ENCODE measurements around the gene BCL11A. TPM values are rescaled to one million over a fixed set of nuclear protein-coding genes. Genes with fewer than 3 reads are reported as not detected.

BCL11A gene
- total RNA-seq, 2 experiments from 2014 or later = 0.03 TPM; not detected in 1

GRCh38 chr2:60485550-60485949 is 67.9 kb downstream of the BCL11A start:
- ChIA-PET CTCF (no interaction called here), POLR2A (no interaction called here)
- no peak for DNase-seq
- no peaks in the 10 kb centered on the region for H3K9me3 Mint-ChIP-seq (ENCODE audit: insufficient read depth)
- H3K4me3 Mint-ChIP-seq = no peak overlapping the region
- H3K27me3 Mint-ChIP-seq (ENCODE audit: low read depth) = peaks cover 27% of the 10 kb centered on the region
- peaks cover 2% of the 10 kb centered on the region for H3K4me1 Mint-ChIP-seq (ENCODE audit: low read depth)
- no peak overlapping the region for H3K27ac Mint-ChIP-seq
- no peak for ATAC-seq
- H3K36me3 Mint-ChIP-seq (ENCODE audit: low read depth) = no peaks in the 10 kb centered on the region

DNA sequence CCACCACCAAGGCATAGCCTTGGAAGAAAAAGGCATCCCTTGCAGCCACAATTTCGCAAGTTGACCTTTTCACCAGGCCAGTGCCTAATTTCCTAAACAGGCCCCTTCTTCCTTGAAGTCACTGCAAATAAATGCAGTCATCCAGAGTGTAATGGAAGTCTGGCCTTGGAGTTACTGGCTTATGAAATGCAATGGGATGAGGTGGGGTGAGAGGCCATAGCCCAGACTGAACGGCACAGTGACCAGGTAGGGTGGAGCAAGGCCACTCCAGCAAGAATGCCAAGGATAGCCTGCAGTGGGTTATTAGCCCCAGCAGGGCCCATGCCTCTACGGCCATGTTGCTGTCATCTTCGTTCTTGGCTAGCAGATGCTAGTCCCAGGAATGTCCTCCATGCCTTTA is 68.4 kb downstream of the BCL11A start:
- H3K4me3 Mint-ChIP-seq = no peak overlapping the region
- ATAC-seq (no peak), DNase-seq (no peak)
- CTCF ChIA-PET = no interaction called here
- no peaks in the 10 kb centered on the region for H3K36me3 Mint-ChIP-seq (ENCODE audit: low read depth)
- POLR2A ChIA-PET = no interaction called here
- no peak overlapping the region for H3K27ac Mint-ChIP-seq
- peaks cover 24% of the 10 kb centered on the region for H3K27me3 Mint-ChIP-seq (ENCODE audit: low read depth)
- H3K9me3 Mint-ChIP-seq (ENCODE audit: insufficient read depth) = no peaks in the 10 kb centered on the region
- peaks cover 2% of the 10 kb centered on the region for H3K4me1 Mint-ChIP-seq (ENCODE audit: low read depth)

GRCh38 chr2:60484133-60484645 is 69.3 kb downstream of the BCL11A start:
- no peak overlapping the region for H3K27ac Mint-ChIP-seq
- ATAC-seq (no peak), DNase-seq (no peak)
- H3K27me3 Mint-ChIP-seq (ENCODE audit: low read depth) = peaks cover 24% of the 10 kb centered on the region
- H3K36me3 Mint-ChIP-seq (ENCODE audit: low read depth) = no peaks in the 10 kb centered on the region
- H3K4me1 Mint-ChIP-seq (ENCODE audit: low read depth) = peaks cover 2% of the 10 kb centered on the region
- POLR2A ChIA-PET = no interaction called here
- no peaks in the 10 kb centered on the region for H3K9me3 Mint-ChIP-seq (ENCODE audit: insufficient read depth)
- H3K4me3 Mint-ChIP-seq = no peak overlapping the region
- CTCF ChIA-PET = no interaction called here

DNA sequence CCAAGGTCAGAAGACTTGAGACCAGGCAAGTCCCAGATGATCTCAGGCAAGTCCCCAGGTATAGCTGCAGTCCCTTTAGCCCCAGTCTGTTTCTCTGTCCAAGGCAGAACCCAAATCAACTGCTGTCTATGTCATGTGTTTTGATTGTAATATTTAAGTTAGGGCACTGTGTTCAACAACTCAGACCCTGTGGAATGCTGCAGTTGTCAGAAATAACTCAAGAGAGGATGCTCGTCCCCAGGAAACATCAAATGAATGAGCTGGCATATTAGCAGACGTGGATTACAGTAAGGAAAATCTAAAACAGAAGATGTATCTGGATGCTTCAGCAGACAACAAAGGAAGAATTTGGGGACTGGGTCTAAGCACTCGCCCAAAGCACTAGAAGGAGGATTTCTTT is 70.1 kb downstream of the BCL11A start:
- H3K4me3 Mint-ChIP-seq = no peak overlapping the region
- H3K27ac Mint-ChIP-seq = no peak overlapping the region
- no peak for ATAC-seq
- ChIA-PET CTCF (no interaction called here), POLR2A (no interaction called here)
- H3K27me3 Mint-ChIP-seq (ENCODE audit: low read depth) = peaks cover 24% of the 10 kb centered on the region
- DNase-seq = no peak
- no peaks in the 10 kb centered on the region for H3K9me3 Mint-ChIP-seq (ENCODE audit: insufficient read depth)
- peaks cover 2% of the 10 kb centered on the region for H3K4me1 Mint-ChIP-seq (ENCODE audit: low read depth)
- H3K36me3 Mint-ChIP-seq (ENCODE audit: low read depth) = no peaks in the 10 kb centered on the region

GRCh38 chr2:60482222-60482621 is 71.2 kb downstream of the BCL11A start:
- no peak overlapping the region for H3K4me3 Mint-ChIP-seq
- no peak overlapping the region for H3K27ac Mint-ChIP-seq
- POLR2A ChIA-PET = interaction anchor here (0.6 kb wide), 1 partner anchor 1448 kb away, joined by 3 read pairs; no protein-coding TSS in a partner anchor
- H3K4me1 Mint-ChIP-seq (ENCODE audit: low read depth) = peaks cover 2% of the 10 kb centered on the region
- H3K36me3 Mint-ChIP-seq (ENCODE audit: low read depth) = no peaks in the 10 kb centered on the region
- CTCF ChIA-PET = no interaction called here
- DNase-seq (no peak), ATAC-seq (no peak)
- peaks cover 24% of the 10 kb centered on the region for H3K27me3 Mint-ChIP-seq (ENCODE audit: low read depth)
- no peaks in the 10 kb centered on the region for H3K9me3 Mint-ChIP-seq (ENCODE audit: insufficient read depth)

DNA sequence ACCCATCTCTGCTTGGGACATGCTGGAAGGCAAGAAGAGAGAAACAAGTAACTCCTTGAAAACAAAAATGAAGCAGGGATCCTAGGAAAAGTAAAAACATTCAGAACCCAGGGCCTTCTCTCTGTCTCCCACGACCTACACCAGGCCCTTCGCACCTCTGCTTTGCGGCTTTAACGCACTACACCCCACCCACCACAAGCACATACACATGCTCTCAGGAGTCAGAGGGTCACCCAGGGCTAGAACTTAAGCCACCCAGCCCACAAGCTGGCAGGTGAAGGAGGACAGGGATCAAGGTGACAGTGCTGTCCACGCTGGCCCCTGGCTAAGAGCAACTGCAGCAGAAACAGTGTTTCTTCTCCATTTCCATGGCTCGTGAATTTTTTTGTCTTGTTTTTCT is 72.2 kb downstream of the BCL11A start:
- no peak for ATAC-seq
- CTCF ChIA-PET = no interaction called here
- no peak for DNase-seq
- Mint-ChIP-seq H3K27ac (no peak overlapping the region), H3K4me1 (ENCODE audit: low read depth) (peaks cover 2% of the 10 kb centered on the region), H3K4me3 (no peak overlapping the region), H3K27me3 (ENCODE audit: low read depth) (peaks cover 22% of the 10 kb centered on the region), H3K9me3 (ENCODE audit: insufficient read depth) (no peaks in the 10 kb centered on the region), H3K36me3 (ENCODE audit: low read depth) (no peaks in the 10 kb centered on the region)
- POLR2A ChIA-PET = no interaction called here

DNA sequence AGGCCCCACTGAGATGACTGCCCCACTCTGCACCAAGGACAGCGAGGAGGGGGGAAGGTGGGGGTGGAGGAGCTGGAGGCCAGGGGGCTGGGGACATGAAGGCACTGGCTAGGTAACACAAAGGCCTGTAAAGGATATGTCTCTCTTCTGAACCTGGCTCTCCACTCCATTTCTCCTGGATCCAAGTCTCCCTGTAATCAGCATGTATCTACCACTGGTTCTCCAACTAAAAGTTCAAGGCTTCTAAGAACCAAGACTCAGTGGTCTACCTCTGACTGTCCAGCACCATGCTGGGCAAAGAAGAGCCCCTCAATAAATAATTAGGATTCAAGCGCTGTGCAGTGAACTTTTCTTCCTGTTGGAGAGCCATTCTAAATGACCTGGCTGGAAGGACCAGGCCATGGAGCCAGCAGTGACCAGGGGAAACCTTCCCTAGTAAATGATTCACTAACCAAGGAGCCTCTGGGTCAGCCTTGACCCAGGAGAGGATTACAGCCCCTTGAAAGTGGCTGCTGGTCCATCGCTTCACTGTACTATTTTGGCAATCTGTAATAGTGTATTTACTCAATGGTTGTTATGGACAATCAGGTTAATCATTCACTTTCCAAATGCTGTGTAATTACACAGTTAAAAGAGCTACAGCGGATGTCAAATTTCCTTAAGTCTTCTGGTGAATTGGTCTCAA is 73.2 kb downstream of the BCL11A start:
- peaks cover 2% of the 10 kb centered on the region for H3K4me1 Mint-ChIP-seq (ENCODE audit: low read depth)
- DNase-seq = no peak
- H3K4me3 Mint-ChIP-seq = no peak overlapping the region
- no peaks in the 10 kb centered on the region for H3K9me3 Mint-ChIP-seq (ENCODE audit: insufficient read depth)
- no peak for ATAC-seq
- H3K27me3 Mint-ChIP-seq (ENCODE audit: low read depth) = peaks cover 22% of the 10 kb centered on the region
- ChIA-PET POLR2A (no interaction called here), CTCF (no interaction called here)
- H3K27ac Mint-ChIP-seq = no peak overlapping the region
- no peaks in the 10 kb centered on the region for H3K36me3 Mint-ChIP-seq (ENCODE audit: low read depth)

GRCh38 chr2:60479226-60480088 is 74.0 kb downstream of the BCL11A start:
- Mint-ChIP-seq H3K4me3 (no peak overlapping the region), H3K4me1 (ENCODE audit: low read depth) (peaks cover 2% of the 10 kb centered on the region), H3K27me3 (ENCODE audit: low read depth) (peaks cover 27% of the 10 kb centered on the region), H3K27ac (no peak overlapping the region), H3K36me3 (ENCODE audit: low read depth) (no peaks in the 10 kb centered on the region), H3K9me3 (ENCODE audit: insufficient read depth) (no peaks in the 10 kb centered on the region)
- ChIA-PET POLR2A (no interaction called here), CTCF (no interaction called here)
- no peak for ATAC-seq
- no peak for DNase-seq

- DNase-seq (no peak), ATAC-seq (no peak)
- Mint-ChIP-seq H3K4me3 (no peak overlapping the region), H3K27ac (no peak overlapping the region), H3K27me3 (ENCODE audit: low read depth) (peaks cover 22% of the 10 kb centered on the region), H3K4me1 (ENCODE audit: low read depth) (peaks cover 2% of the 10 kb centered on the region), H3K36me3 (ENCODE audit: low read depth) (no peaks in the 10 kb centered on the region), H3K9me3 (ENCODE audit: insufficient read depth) (no peaks in the 10 kb centered on the region)
- ChIA-PET CTCF (no interaction called here), POLR2A (no interaction called here)
These were observed 74.8 kb downstream of the BCL11A start for GRCh38 chr2:60478660-60479059.

GRCh38 chr2:60476206-60476954 is 77.1 kb downstream of the BCL11A start:
- Mint-ChIP-seq H3K4me3 (no peak overlapping the region), H3K27ac (no peak overlapping the region)

DNA sequence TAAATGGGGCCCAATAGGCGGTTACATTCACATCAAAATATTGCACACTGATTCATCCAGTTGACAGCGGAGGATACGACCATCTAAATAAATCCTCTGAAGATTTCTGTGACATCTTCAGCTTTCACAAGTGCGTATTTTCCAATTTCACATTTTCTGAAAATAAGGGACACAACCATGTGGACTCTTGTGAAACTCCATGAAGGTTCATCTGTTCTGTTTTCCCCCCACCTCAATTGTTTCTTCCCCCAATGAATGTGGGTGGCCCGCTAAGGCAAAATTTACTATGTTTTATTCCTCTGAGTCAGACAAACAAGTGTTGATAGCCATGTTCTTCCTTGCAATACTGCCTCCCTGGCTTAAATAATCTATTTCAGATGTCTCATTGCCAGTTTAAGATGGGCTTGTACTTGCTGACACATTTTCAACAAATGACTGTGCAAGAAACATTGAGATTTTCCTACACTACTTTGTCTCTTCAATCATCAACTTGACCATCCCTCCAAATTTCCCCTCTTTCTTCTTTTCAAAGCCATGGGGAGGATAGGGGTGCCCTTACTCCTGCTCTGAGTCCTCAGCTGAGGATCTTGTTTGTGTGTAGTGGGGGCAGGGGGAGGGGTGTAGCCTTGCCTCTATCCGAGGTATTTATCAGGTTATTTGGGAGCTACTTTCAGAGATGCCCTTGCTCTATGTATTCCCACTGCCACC is 78.2 kb downstream of the BCL11A start:
- DNase-seq (no peak), ATAC-seq (no peak)
- H3K27me3 Mint-ChIP-seq (ENCODE audit: low read depth) = peaks cover 4% of the 10 kb centered on the region
- H3K4me3 Mint-ChIP-seq = no peak overlapping the region
- CTCF ChIA-PET = no interaction called here
- H3K4me1 Mint-ChIP-seq (ENCODE audit: low read depth) = no peaks in the 10 kb centered on the region
- no peaks in the 10 kb centered on the region for H3K36me3 Mint-ChIP-seq (ENCODE audit: low read depth)
- H3K27ac Mint-ChIP-seq = no peak overlapping the region
- no peaks in the 10 kb centered on the region for H3K9me3 Mint-ChIP-seq (ENCODE audit: insufficient read depth)
- POLR2A ChIA-PET = no interaction called here

More at GRCh38 chr2:60476206-60476954, 77.1 kb downstream of the BCL11A start:
- H3K36me3 Mint-ChIP-seq (ENCODE audit: low read depth) = no peaks in the 10 kb centered on the region
- ChIA-PET POLR2A (no interaction called here), CTCF (no interaction called here)
- H3K9me3 Mint-ChIP-seq (ENCODE audit: insufficient read depth) = no peaks in the 10 kb centered on the region
- DNase-seq (no peak), ATAC-seq (no peak)
- H3K4me1 Mint-ChIP-seq (ENCODE audit: low read depth) = no peaks in the 10 kb centered on the region
- H3K27me3 Mint-ChIP-seq (ENCODE audit: low read depth) = peaks cover 6% of the 10 kb centered on the region
